B cell (primary cell): ENCODE results near the gene SLC25A48. TPM values are rescaled to one million over a fixed set of nuclear protein-coding genes. Genes with fewer than 3 reads are reported as not detected.

ENCODE experiments used
- ATAC-seq: fragments of 200-7000 bp; cut with Tn5 transposase; one replicate; pipeline ENCODE4 v1.10.0; 2021; ENCODE audit warnings: low read depth, mild to moderate bottlenecking, moderate number of reproducible peaks, moderate library complexity
- CTCF ChIA-PET: fragments of 350-600 bp; sonication (Branson Sonifier 250); formaldehyde crosslinking; loops from one replicate; lab custom pipeline; 2021; ENCODE audit warnings: antibody characterized with exemption, inconsistent platforms; lab: Charles Lee
- POLR2A ChIA-PET: fragments of 350-600 bp; sonication (Branson Sonifier 250); formaldehyde crosslinking; loops from one replicate; lab custom pipeline; 2021; ENCODE audit warnings: antibody characterized with exemption; lab: Charles Lee
- DNase-seq: peaks from one replicate; pipeline ENCODE4 v3.0.0; 2013
- H2AFZ ChIP-seq: 2 replicates; pipeline ENCODE4 v1.6.1; 2012; ENCODE audit warnings: mild to moderate bottlenecking, low read depth, low read length; ENCODE audit not compliant: insufficient read depth, poor library complexity, severe bottlenecking
- H3K27ac ChIP-seq, 2 donors: 1 replicate in 1 of 2; 2 replicates in 1 of 2; pipeline ENCODE4 v1.5.1; 2012 to 2013; ENCODE audit warnings: low read length in 2 of 2, mild to moderate bottlenecking in 2 of 2, moderate library complexity in 1 of 2
- H3K27me3 ChIP-seq, 4 experiments: fragments of 200-600 bp in 1 of 4; sonication (generic) in 1 of 4; replicated peaks in 1 of 4; 1 replicate in 2 of 4; 2 replicates in 2 of 4; pipeline versions ENCODE4 v1.6.1 to v1.7.0; 2013 to 2016; ENCODE audit warnings: low read length in 3 of 4, mild to moderate bottlenecking in 2 of 4, mixed read lengths in 1 of 4, moderate library complexity in 1 of 4; ENCODE audit not compliant: insufficient read depth in 4 of 4, control insufficient read depth in 3 of 4; ENCODE audit errors: control extremely low read depth in 1 of 4
- H3K36me3 ChIP-seq, 2 experiments: replicated peaks in 1 of 2; 1 replicate in 1 of 2; 2 replicates in 1 of 2; pipeline versions ENCODE4 v1.6.1 to v1.7.1; 2013; ENCODE audit warnings: low read length in 1 of 2; ENCODE audit not compliant: insufficient read depth in 2 of 2, control insufficient read depth in 1 of 2; ENCODE audit errors: control extremely low read depth in 1 of 2, extremely low read depth in 1 of 2
- H3K4me1 ChIP-seq, 2 donors: fragments of 200-600 bp in 1 of 2; sonication (generic) in 1 of 2; 1 replicate in 1 of 2; 2 replicates in 1 of 2; pipeline versions ENCODE4 v1.5.1 to v1.6.1; 2013 to 2017; ENCODE audit warnings: low read length in 2 of 2; ENCODE audit not compliant: control insufficient read depth in 2 of 2, insufficient read depth in 2 of 2
- H3K4me2 ChIP-seq: replicated peaks from 2 replicates; pipeline ENCODE3; 2012; ENCODE audit warnings: mild to moderate bottlenecking, low read depth, low read length; ENCODE audit not compliant: poor library complexity, severe bottlenecking
- H3K4me3 ChIP-seq, 5 experiments: fragments of 200-600 bp in 1 of 5; sonication (generic) in 1 of 5; 1 replicate in 3 of 5; 2 replicates in 2 of 5; pipeline versions ENCODE4 v1.5.1 to v1.7.0; 2011 to 2016; ENCODE audit warnings: low read length in 4 of 5, mild to moderate bottlenecking in 4 of 5, low read depth in 2 of 5, control low read depth in 1 of 5, moderate library complexity in 1 of 5; ENCODE audit not compliant: insufficient read depth in 1 of 5; ENCODE audit errors: control extremely low read depth in 1 of 5, extremely low read depth in 1 of 5
- H3K79me2 ChIP-seq: fragments of 200-600 bp; sonication (generic); one replicate; pipeline ENCODE4 v1.6.0; 2016; ENCODE audit warnings: low read length; ENCODE audit not compliant: control insufficient read depth, insufficient read depth
- H3K9ac ChIP-seq: fragments of 200-600 bp; sonication (generic); 2 replicates; pipeline ENCODE4 v1.6.1; 2017; ENCODE audit warnings: mild to moderate bottlenecking, low read length, moderate library complexity
- H3K9me3 ChIP-seq, 3 donors: one replicate each; pipeline versions ENCODE4 v1.6.1 to v1.7.1; 2013; ENCODE audit warnings: low read length in 2 of 3; ENCODE audit not compliant: control insufficient read depth in 2 of 3, insufficient read depth in 1 of 3; ENCODE audit errors: control extremely low read depth in 1 of 3
- H4K20me1 ChIP-seq: 2 replicates; pipeline ENCODE4 v1.6.0; 2012; ENCODE audit warnings: mild to moderate bottlenecking, low read length; ENCODE audit not compliant: insufficient read depth, control insufficient read depth, poor library complexity, severe bottlenecking
- H3K27ac Mint-ChIP-seq: one replicate; pipeline ENCODE4 v1.8.0; 2021; ENCODE audit warnings: mixed read lengths
- H3K27me3 Mint-ChIP-seq: one replicate; pipeline ENCODE4 v1.8.0; 2021; ENCODE audit warnings: mixed read lengths
- H3K4me1 Mint-ChIP-seq: one replicate; pipeline ENCODE4 v1.8.0; 2021; ENCODE audit warnings: mixed read lengths
- H3K4me3 Mint-ChIP-seq: one replicate; pipeline ENCODE4 v1.8.0; 2021; ENCODE audit warnings: mixed read lengths
- H3K9me3 Mint-ChIP-seq: one replicate; pipeline ENCODE4 v1.8.0; 2022; ENCODE audit warnings: mixed read lengths; ENCODE audit not compliant: insufficient read depth
- EZH2 ChIP-seq: IDR thresholded peaks from 2 replicates; pipeline ENCODE4 v1.6.1; 2012; ENCODE audit warnings: borderline replicate concordance, low read depth, mild to moderate bottlenecking, moderate library complexity, low read length; ENCODE audit not compliant: insufficient read depth, poor library complexity, severe bottlenecking
- WGBS: methylation state at CpG from one replicate; pipeline ENCODE4 v1.1.5; 2013; ENCODE audit warnings: missing lambda C conversion rate; ENCODE audit not compliant: insufficient coverage; 5-methylcytosine and 5-hydroxymethylcytosine counted together
- intact Hi-C: fragments of 100-400 bp; cut with micrococcal nuclease; formaldehyde crosslinking; loops from one replicate; pipeline ENCODE4 v1.10.0; 2022
- polyA plus RNA-seq: library from polyadenylated mRNA; depleted of rRNA; stranded (reverse); fragments of >200 nt; gene quantifications from 2 replicates; pipeline ENCODE4 v1.2.3, GENCODE V29; 2012
- total RNA-seq, 2 donors: library from RNA; stranded (reverse); fragments of 120-200 nt in 1 of 2; gene quantifications; 1 replicate in 1 of 2; 2 replicates in 1 of 2; pipeline versions ENCODE4 v1.2.3 to v1.2.4, GENCODE V29; 2013 to 2022
- TF ChIP-seq, protein P1 (sequence below): fragments of 200-600 bp; IDR thresholded peaks from one replicate; pipeline ENCODE4 v1.8.0; 2022; ENCODE audit warnings: antibody characterized with exemption, mild to moderate bottlenecking

The SLC25A48 gene
- total and polyA plus RNA-seq, 2 donors (not counting 1 experiment from before 2014, with no cell fraction given): not detected

DNA sequence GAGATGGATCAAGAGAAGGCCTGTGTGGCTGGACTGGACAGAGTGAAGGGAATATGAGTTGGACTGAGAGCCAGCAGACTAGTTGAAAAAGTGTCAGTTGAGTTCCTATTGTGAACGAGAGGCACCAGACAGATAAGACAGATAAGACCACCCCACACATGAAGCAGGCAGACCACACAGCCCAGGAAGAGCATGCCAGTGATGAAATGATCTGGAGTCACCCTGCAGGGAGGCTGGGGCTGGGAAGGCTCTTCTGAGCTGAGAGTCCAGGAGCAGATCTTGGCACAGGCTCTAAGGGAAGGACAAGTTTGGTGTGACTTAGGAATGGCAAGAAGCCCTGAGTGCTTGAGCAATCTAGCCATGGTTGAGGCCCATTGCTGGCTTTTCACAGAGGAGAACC, 10.6 kb upstream of the SLC25A48 start:
- H3K36me3 ChIP-seq: no peaks in the 10 kb centered on the region
- ChIA-PET CTCF (no interaction called here), POLR2A (no interaction called here)
- H3K4me3 ChIP-seq: no peak overlapping the region
- intact Hi-C loops: no loop called here
- no peak overlapping the region for H3K27ac Mint-ChIP-seq
- no peak for DNase-seq
- ATAC-seq: no peak
- peaks cover 0 to 8% (median 0%) of the 10 kb centered on the region in 3 donors for H3K9me3 ChIP-seq
- TF ChIP-seq, protein P1, sequence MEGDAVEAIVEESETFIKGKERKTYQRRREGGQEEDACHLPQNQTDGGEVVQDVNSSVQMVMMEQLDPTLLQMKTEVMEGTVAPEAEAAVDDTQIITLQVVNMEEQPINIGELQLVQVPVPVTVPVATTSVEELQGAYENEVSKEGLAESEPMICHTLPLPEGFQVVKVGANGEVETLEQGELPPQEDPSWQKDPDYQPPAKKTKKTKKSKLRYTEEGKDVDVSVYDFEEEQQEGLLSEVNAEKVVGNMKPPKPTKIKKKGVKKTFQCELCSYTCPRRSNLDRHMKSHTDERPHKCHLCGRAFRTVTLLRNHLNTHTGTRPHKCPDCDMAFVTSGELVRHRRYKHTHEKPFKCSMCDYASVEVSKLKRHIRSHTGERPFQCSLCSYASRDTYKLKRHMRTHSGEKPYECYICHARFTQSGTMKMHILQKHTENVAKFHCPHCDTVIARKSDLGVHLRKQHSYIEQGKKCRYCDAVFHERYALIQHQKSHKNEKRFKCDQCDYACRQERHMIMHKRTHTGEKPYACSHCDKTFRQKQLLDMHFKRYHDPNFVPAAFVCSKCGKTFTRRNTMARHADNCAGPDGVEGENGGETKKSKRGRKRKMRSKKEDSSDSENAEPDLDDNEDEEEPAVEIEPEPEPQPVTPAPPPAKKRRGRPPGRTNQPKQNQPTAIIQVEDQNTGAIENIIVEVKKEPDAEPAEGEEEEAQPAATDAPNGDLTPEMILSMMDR: no peak
- TF ChIP-seq EZH2: no peak
- H2AFZ ChIP-seq: no peak overlapping the region
- WGBS: no CpG with 5 or more reads among the region's 1 CpG
- H3K4me2 ChIP-seq: no peak overlapping the region
- no peak overlapping the region for H3K27ac ChIP-seq
- no peaks in the 10 kb centered on the region for H4K20me1 ChIP-seq
- H3K4me1 ChIP-seq: no peaks in the 10 kb centered on the region
- H3K4me3 Mint-ChIP-seq: no peak overlapping the region
- no peaks in the 10 kb centered on the region for H3K9me3 Mint-ChIP-seq
- no peaks in the 10 kb centered on the region for H3K27me3 ChIP-seq
- no peaks in the 10 kb centered on the region for H3K4me1 Mint-ChIP-seq
- H3K79me2 ChIP-seq: no peaks in the 10 kb centered on the region
- no peak overlapping the region for H3K9ac ChIP-seq
- H3K27me3 Mint-ChIP-seq: no peaks in the 10 kb centered on the region

- CTCF ChIA-PET: no interaction called here
- Histone ChIP-seq H3K4me1 (no peaks in the 10 kb centered on the region), H3K9me3 (peaks cover 0 to 8% (median 0%) of the 10 kb centered on the region in 3 donors), H2AFZ (no peak overlapping the region), H3K4me3 (no peak overlapping the region), H3K4me2 (no peak overlapping the region), H3K9ac (no peak overlapping the region), H3K27ac (no peak overlapping the region), H3K36me3 (no peaks in the 10 kb centered on the region), H3K27me3 (no peaks in the 10 kb centered on the region), H4K20me1 (no peaks in the 10 kb centered on the region), H3K79me2 (no peaks in the 10 kb centered on the region)
- WGBS: 79% methylated on average over 7 of the region's 7 CpGs
- intact Hi-C loops: no loop called here
- peaks cover 4% of the 10 kb centered on the region for H3K27me3 Mint-ChIP-seq
- DNase-seq (no peak), ATAC-seq (no peak)
- POLR2A ChIA-PET: no interaction called here
- H3K4me3 Mint-ChIP-seq: no peak overlapping the region
- H3K9me3 Mint-ChIP-seq: no peaks in the 10 kb centered on the region
- no peaks in the 10 kb centered on the region for H3K4me1 Mint-ChIP-seq
- H3K27ac Mint-ChIP-seq: no peak overlapping the region
- TF ChIP-seq, protein P1: no peak
- TF ChIP-seq EZH2: no peak
Measured at GRCh38 chr5:135824541-135825041, 9.9 kb upstream of the SLC25A48 start.
